ENCODE data around the gene COL9A1. TPM values are rescaled to one million over a fixed set of nuclear protein-coding genes. Genes with fewer than 3 reads are reported as not detected.

The COL9A1 gene
- total RNA-seq, 2 donors from 2014 or later = not detected

- H3K36me3 ChIP-seq = no peaks in the 10 kb centered on the region
- H3K4me3 ChIP-seq = no peak overlapping the region
- no peak for DNase-seq (ENCODE audit: low spot score)
- ATAC-seq (ENCODE audit: insufficient number of reproducible peaks, low FRiP score, low read depth) = no peak
- no peaks in the 10 kb centered on the region for H3K27me3 ChIP-seq (replicated peaks; ENCODE audit: insufficient read depth)
- no peaks in the 10 kb centered on the region for H3K4me1 ChIP-seq (ENCODE audit: control insufficient read depth in 1 of 2, low read depth in 2 of 2)
- H3K9me3 ChIP-seq = no peaks in the 10 kb centered on the region
- H3K27ac ChIP-seq = no peak overlapping the region
- no peak for TF ChIP-seq CTCF (IDR thresholded peaks at IDR 0.05)
Observed at GRCh38 chr6:70172252-70172651, 130.6 kb downstream of the COL9A1 start.

DNA sequence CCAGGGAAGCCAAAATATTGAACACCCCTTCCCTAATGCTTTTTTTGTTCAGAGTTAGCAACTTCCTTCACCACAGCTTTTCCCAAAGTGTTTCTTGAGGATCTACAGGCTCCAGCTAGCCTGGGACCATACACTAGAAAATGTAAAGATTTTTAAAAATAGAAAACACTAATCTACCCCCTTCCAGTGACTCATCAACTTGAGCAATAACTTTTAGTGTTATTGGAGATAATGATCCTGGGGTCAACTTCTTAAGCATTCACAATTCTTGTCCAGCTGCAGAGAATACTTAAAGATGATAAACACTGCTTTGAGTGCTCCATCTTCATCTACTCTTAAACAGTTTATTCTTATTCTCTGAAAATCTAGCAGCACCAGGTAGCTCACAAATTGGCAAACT is 131.6 kb downstream of the COL9A1 start:
- ATAC-seq (ENCODE audit: insufficient number of reproducible peaks, low FRiP score, low read depth) = no peak
- DNase-seq (ENCODE audit: low spot score) = no peak

GRCh38 chr6:70168681-70169377 is 134.1 kb downstream of the COL9A1 start:
- ATAC-seq (ENCODE audit: insufficient number of reproducible peaks, low FRiP score, low read depth) (no peak), DNase-seq (ENCODE audit: low spot score) (no peak)
- H3K36me3 ChIP-seq = no peaks in the 10 kb centered on the region
- no peak overlapping the region for H3K4me3 ChIP-seq
- H3K27me3 ChIP-seq (replicated peaks; ENCODE audit: insufficient read depth) = no peaks in the 10 kb centered on the region
- H3K27ac ChIP-seq = no peak overlapping the region
- H3K9me3 ChIP-seq = no peaks in the 10 kb centered on the region
- no peaks in the 10 kb centered on the region for H3K4me1 ChIP-seq (ENCODE audit: control insufficient read depth in 1 of 2, low read depth in 2 of 2)
- TF ChIP-seq CTCF (IDR thresholded peaks at IDR 0.05) = no peak

More for the DNA sequence above, 131.6 kb downstream of the COL9A1 start:
- Histone ChIP-seq H3K9me3 (no peaks in the 10 kb centered on the region), H3K36me3 (no peaks in the 10 kb centered on the region), H3K4me3 (no peak overlapping the region), H3K27ac (no peak overlapping the region), H3K27me3 (replicated peaks; ENCODE audit: insufficient read depth) (no peaks in the 10 kb centered on the region), H3K4me1 (ENCODE audit: control insufficient read depth in 1 of 2, low read depth in 2 of 2) (no peaks in the 10 kb centered on the region)
- TF ChIP-seq CTCF (IDR thresholded peaks at IDR 0.05) = no peak

Other genes starting within 250 kb of the COL9A1 start
- 10 to 100 TPM; 28.0 to 40.3 TPM for gene FAM135A, start 110.4 kb upstream of the COL9A1 start, total RNA-seq